ENCODE results near the gene SRD5A3.

- TF ChIP-seq ATF2 (CRISPR knock-in tag; IDR thresholded peaks at IDR 0.05; ENCODE audit: borderline replicate concordance, low read depth), result no peak
- no peak for TF ChIP-seq RELA (CRISPR knock-in tag; IDR thresholded peaks at IDR 0.05; ENCODE audit: borderline replicate concordance)
- no peak for TF ChIP-seq CTCF (IDR thresholded peaks at IDR 0.05)
- TF ChIP-seq JUN (CRISPR knock-in tag; IDR thresholded peaks at IDR 0.05), result no peak
- TF ChIP-seq ZNF416 (CRISPR knock-in tag; IDR thresholded peaks at IDR 0.05), result no peak
- TF ChIP-seq USF2 (CRISPR knock-in tag; IDR thresholded peaks at IDR 0.05), result no peak
- no peak for TF ChIP-seq MLX (CRISPR knock-in tag; IDR thresholded peaks at IDR 0.05)
Observed at GRCh38 chr4:55338486-55338885, 7.6 kb upstream of the SRD5A3 start.

All from WTC11 (cell line).